ENCODE measurements around the gene MARCHF10. TPM values are rescaled to one million over a fixed set of nuclear protein-coding genes. Genes with fewer than 3 reads are reported as not detected.

MARCHF10 gene
- total and polyA plus RNA-seq, 3 donors from 2014 or later: 61.5 to 266 (median 118) TPM

DNA sequence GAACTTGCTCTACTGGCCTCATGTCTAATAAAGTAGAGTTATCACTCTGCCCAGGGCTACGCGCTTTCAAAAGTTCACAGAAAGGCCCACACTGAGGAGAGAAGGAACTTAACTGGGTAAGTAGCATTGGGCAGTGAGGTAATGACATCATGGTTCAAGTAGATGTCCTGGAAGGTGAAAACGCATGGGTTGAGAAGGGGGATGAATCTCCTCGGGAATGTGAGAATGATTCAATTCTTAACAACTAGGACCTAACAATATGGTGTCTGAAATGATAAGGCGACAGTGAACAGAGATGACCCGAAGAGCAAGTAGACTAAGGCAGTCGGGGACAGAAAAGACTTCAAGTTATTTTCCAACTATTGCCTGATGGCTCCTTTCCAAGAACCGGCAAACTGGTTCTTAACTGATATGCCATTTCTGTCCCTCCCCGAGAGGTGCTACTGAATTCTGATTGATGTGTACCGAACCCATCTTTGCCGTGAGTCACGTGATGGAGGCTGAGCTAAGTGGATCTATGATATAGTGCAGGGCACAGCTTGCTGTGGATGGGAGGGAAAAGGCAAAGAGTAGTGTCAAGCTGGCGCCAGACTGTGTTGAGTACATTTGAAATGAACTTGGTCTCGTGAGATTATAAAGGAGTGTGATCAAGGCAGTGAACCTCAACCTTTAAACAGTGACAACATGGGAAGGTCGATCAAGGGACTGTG lies 44.1 kb downstream of the MARCHF10 start:
- no peak for DNase-seq
- Histone ChIP-seq H3K4me1 (no peaks in the 10 kb centered on the region), H3K27me3 (no peaks in the 10 kb centered on the region), H3K36me3 (ENCODE audit: low read depth, missing control alignments) (no peaks in the 10 kb centered on the region), H3K27ac (no peak overlapping the region), H3K9me3 (no peaks in the 10 kb centered on the region), H3K4me3 (no peak overlapping the region)
- intact Hi-C loops (cut with DNase I; ENCODE audit: low total_unique reads): no loop called here
- WGBS, 2 donors: 86 to 89% methylated on average over 15 of the region's 15 CpGs
- TF ChIP-seq, protein P1, sequence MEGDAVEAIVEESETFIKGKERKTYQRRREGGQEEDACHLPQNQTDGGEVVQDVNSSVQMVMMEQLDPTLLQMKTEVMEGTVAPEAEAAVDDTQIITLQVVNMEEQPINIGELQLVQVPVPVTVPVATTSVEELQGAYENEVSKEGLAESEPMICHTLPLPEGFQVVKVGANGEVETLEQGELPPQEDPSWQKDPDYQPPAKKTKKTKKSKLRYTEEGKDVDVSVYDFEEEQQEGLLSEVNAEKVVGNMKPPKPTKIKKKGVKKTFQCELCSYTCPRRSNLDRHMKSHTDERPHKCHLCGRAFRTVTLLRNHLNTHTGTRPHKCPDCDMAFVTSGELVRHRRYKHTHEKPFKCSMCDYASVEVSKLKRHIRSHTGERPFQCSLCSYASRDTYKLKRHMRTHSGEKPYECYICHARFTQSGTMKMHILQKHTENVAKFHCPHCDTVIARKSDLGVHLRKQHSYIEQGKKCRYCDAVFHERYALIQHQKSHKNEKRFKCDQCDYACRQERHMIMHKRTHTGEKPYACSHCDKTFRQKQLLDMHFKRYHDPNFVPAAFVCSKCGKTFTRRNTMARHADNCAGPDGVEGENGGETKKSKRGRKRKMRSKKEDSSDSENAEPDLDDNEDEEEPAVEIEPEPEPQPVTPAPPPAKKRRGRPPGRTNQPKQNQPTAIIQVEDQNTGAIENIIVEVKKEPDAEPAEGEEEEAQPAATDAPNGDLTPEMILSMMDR (IDR thresholded peaks at IDR 0.05): no peak
- TF ChIP-seq POLR2A (IDR thresholded peaks at IDR 0.05): no peak

DNA sequence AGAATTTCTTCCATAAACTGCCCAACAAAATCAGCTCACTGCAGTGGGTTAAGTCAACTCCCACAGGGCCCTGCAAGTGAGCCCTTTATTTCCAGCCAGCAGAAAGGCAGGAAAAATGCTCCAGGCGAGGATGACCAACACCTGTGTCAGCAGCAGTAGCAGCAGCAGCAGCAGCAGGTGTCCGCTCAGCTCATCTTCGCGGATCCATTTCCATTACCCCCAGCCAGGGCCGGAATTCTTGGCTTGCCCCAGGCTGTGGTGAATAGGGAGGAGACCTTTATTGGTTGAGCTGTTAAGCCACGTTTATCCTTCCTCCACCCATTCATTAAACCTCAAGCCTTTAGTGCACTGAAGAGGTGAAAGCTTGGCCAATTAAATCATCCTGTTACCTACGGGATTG lies 46.2 kb downstream of the MARCHF10 start:
- Histone ChIP-seq H3K9me3 (no peaks in the 10 kb centered on the region), H3K27me3 (no peaks in the 10 kb centered on the region), H3K4me1 (no peaks in the 10 kb centered on the region), H3K36me3 (ENCODE audit: low read depth, missing control alignments) (no peaks in the 10 kb centered on the region), H3K4me3 (no peak overlapping the region), H3K27ac (no peak overlapping the region)
- intact Hi-C loops (cut with DNase I; ENCODE audit: low total_unique reads): no loop called here
- 72 to 74% methylated on average over 7 of the region's 7 CpGs for WGBS, 2 donors
- DNase-seq: no peak
- TF ChIP-seq POLR2A (IDR thresholded peaks at IDR 0.05): no peak
- TF ChIP-seq, protein P1 (IDR thresholded peaks at IDR 0.05): no peak

DNA sequence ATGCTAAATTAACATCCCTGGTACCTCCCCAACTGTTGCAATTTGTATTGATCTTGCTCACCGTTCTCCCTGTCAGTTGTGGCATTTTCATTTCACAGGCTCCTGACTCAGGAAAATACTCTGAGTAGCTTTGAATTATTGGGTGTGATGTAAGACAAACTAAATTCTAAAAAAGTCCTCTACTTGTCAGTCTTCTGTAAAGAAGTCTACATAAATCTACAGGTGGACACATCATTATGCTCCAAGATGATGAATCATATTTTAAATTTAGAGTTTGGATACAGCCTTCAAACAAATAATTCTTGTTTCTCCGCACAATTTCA lies 47.2 kb downstream of the MARCHF10 start:
- 70 to 80% methylated on average over 2 of the region's 2 CpGs for WGBS, 2 donors
- TF ChIP-seq POLR2A (IDR thresholded peaks at IDR 0.05): no peak
- TF ChIP-seq, protein P1 (IDR thresholded peaks at IDR 0.05): no peak
- H3K4me1 ChIP-seq: no peaks in the 10 kb centered on the region
- H3K27me3 ChIP-seq: no peaks in the 10 kb centered on the region
- H3K9me3 ChIP-seq: no peaks in the 10 kb centered on the region
- DNase-seq: no peak
- H3K27ac ChIP-seq: no peak overlapping the region
- no peaks in the 10 kb centered on the region for H3K36me3 ChIP-seq (ENCODE audit: low read depth, missing control alignments)
- no peak overlapping the region for H3K4me3 ChIP-seq
- intact Hi-C loops (cut with DNase I; ENCODE audit: low total_unique reads): no loop called here

DNA sequence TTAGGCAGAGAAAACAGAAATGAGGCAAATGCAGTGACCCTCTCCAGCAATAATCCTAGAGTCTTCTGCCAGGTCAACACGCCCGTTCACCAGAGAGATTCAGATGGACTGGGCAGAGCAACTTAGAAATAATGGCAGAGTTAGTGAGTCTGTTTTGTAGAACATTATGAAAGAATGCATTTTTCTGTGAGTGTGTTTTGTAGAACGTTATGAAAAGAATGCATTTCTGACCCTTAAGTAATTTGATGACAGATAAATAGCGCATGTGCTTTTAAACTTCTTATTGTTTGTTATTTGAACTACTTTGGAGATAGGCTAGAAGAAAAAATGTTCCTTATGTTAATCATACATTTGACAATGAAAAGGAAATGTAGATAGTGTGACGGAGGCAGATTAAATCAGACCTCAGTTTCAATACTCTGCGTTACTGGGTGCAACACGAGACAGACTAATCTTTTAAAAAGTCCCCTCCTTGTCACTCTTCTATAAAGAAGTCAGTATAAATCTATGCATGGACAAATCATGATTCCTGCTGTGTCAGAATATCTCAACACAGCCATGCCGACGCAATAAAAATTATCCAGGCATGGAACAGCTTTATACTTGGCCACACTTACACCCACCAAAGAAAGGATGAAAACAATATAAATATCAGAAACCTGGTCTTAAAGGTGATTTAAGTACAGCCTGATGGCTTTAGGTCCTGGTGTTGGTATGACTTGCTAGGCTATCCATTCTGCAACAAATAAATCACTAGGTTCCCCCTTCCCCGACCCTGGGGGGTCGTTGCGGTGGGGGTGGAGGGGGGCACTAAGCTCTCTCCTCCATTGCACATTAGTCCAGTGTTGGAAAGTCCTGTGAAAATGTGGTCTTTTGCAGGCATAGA lies 47.8 kb downstream of the MARCHF10 start:
- no peaks in the 10 kb centered on the region for H3K9me3 ChIP-seq
- H3K4me1 ChIP-seq: no peaks in the 10 kb centered on the region
- DNase-seq: no peak
- H3K27me3 ChIP-seq: no peaks in the 10 kb centered on the region
- H3K27ac ChIP-seq: no peak overlapping the region
- no peaks in the 10 kb centered on the region for H3K36me3 ChIP-seq (ENCODE audit: low read depth, missing control alignments)
- TF ChIP-seq, protein P1 (IDR thresholded peaks at IDR 0.05): no peak
- TF ChIP-seq POLR2A (IDR thresholded peaks at IDR 0.05): no peak
- intact Hi-C loops (cut with DNase I; ENCODE audit: low total_unique reads): no loop called here
- WGBS, 2 donors: 60 to 67% methylated on average over 12 of the region's 12 CpGs
- no peak overlapping the region for H3K4me3 ChIP-seq

Data from testis (tissue), 3 donors.